AG09309 (cell line): ENCODE results near the gene TSPO.

Experiments
- DNase-seq: peaks from one replicate; pipeline ENCODE4 v3.0.0-alpha.2; 2010; ENCODE audit warnings: low read depth
- H3K4me3 ChIP-seq: 2 replicates; pipeline ENCODE4 v1.5.1; 2011; ENCODE audit warnings: mild to moderate bottlenecking, low read depth, low read length, moderate library complexity; ENCODE audit not compliant: control insufficient read depth
- CTCF ChIP-seq: IDR thresholded peaks from 2 replicates; pipeline ENCODE4 v1.5.1; 2011; ENCODE audit warnings: mild to moderate bottlenecking, low read depth, low read length, inconsistent platforms; ENCODE audit not compliant: insufficient read depth, control insufficient read depth; ENCODE audit errors: missing control alignments

The TSPO gene

GRCh38 chr22:43131773-43132501, 19.4 kb upstream of the TSPO start:
- no peak for DNase-seq
- TF ChIP-seq CTCF = no peak
- no peak overlapping the region for H3K4me3 ChIP-seq

DNA sequence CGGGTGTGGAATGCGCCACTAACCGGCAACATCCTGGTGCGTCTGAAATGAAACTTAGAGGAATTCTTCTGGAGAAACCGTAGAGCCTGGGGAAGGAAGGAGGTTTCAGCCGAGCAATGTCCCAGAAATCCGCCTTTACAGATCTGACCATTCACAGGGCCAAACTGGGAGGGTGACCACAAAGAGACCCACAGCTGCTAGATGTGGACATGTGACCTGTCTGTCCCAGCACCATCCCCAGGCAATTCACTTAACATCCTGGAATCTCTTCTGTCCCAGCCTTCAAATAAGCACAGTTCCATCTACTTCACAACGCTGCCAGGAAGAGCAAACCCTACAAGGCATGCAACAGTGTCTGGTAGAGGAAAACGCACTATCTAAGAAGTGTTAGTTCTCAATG, 18.0 kb upstream of the TSPO start:
- no peak for DNase-seq
- H3K4me3 ChIP-seq = no peak overlapping the region
- no peak for TF ChIP-seq CTCF

DNA sequence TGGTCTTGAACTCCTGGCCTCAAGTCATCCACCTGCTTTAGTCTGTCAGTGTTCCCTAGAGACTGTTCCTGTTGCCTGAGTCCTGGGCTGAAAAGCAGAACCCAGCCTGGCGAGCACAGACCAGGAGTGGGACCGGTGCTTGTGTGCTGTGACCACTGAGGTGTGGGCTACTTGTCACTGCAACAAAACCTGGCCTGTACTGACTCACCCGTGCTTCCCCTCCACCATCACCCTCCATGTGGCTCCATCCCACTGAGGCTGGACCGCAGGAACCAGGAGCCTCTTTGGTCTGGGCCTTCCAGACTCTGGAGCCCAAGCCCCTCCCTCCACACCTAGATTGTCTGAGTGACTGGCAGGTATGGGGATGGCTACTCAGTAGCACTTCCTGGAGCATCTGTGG, 16.8 kb upstream of the TSPO start:
- TF ChIP-seq CTCF = no peak
- no peak for DNase-seq
- no peak overlapping the region for H3K4me3 ChIP-seq

- no peak for TF ChIP-seq CTCF
- H3K4me3 ChIP-seq = no peak overlapping the region
- no peak for DNase-seq
Measured at GRCh38 chr22:43135565-43135964, 15.8 kb upstream of the TSPO start.

- peak; percentile 72 for TF ChIP-seq CTCF
- H3K4me3 ChIP-seq = no peak overlapping the region
- DNase-seq = no peak
Measured at GRCh38 chr22:43136255-43136654, 15.1 kb upstream of the TSPO start.

- DNase-seq = no peak
- no peak for TF ChIP-seq CTCF
- H3K4me3 ChIP-seq = no peak overlapping the region
Measured at GRCh38 chr22:43136801-43137200, 14.6 kb upstream of the TSPO start.

DNA sequence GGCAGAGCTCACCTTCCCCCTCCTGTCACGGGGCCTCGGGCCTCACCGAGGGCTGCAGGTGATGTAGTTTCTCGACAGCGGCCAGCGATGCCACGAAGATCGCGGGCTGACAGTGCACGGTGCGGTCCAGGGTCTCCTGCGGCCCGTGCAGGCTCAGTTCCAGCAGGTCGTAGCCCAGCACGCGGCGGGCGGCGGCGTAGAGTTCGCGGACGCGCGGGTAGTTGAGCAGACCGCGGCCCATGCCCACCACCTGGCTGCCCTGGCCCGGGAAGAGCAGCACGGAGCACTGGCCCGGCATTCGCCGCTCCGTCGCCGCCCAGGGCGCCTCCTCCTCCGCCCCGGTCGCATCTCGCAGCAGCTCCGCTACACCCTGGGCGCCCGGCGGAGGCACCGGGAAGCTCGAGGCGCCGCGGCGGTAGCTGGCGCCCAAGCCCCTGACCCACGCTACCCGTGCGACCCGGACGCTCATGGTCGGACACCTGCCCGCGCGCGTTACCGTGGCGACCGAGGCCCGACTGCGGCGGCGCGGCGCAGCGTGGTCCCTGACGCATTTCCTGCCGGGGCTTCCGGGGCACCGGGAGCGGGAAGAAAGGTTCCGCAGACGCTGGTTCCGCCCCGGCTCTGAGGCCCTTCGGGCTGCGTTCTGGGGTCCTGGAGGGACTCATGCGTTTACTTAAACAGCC, 8.3 kb upstream of the TSPO start, which contains the start of gene MCAT:
Gene MCAT, minus strand, starts transcription at position 519 of the 683 bp plus-strand sequence. Its CDS starts 50 bp downstream, at position 469.
- TF ChIP-seq CTCF = no peak
- no peak for DNase-seq
- H3K4me3 ChIP-seq = peak within 1 kb of the TSS; percentile 92
